Activated naive CD8-positive, alpha-beta T cell treated with anti-CD3 and anti-CD28 coated beads for 36 hours (primary cell): ENCODE results near the gene CD82. TPM values are rescaled to one million over a fixed set of nuclear protein-coding genes. Genes with fewer than 3 reads are reported as not detected.
A peak's percentile ranks its signal among the peaks of the same experiment; 100 is the strongest.
"Not testable (repeated sequence)": the region's sequence is repeated elsewhere in the genome, so short reads cannot be mapped to it uniquely, and the experiment has no call there.

Experiments
- DNase-seq: peaks from one replicate; pipeline ENCODE4 v3.0.0; 2021
- H3K27ac Mint-ChIP-seq: one replicate; pipeline ENCODE4 v1.8.0; 2022; ENCODE audit warnings: mild to moderate bottlenecking, moderate library complexity, mixed read lengths
- H3K27me3 Mint-ChIP-seq: one replicate; pipeline ENCODE4 v1.8.0; 2022; ENCODE audit warnings: mild to moderate bottlenecking, mixed read lengths
- H3K36me3 Mint-ChIP-seq: one replicate; pipeline ENCODE4 v1.8.0; 2021; ENCODE audit warnings: mild to moderate bottlenecking, mixed read lengths
- H3K4me1 Mint-ChIP-seq: one replicate; pipeline ENCODE4 v1.8.0; 2021; ENCODE audit warnings: mixed read lengths
- H3K4me3 Mint-ChIP-seq: one replicate; pipeline ENCODE4 v1.8.0; 2022; ENCODE audit warnings: mild to moderate bottlenecking, moderate library complexity, mixed read lengths
- H3K9me3 Mint-ChIP-seq: one replicate; pipeline ENCODE4 v1.8.0; 2022; ENCODE audit warnings: mixed read lengths
- total RNA-seq, 2 experiments: library from RNA; stranded (reverse); gene quantifications; one replicate each; pipeline ENCODE4 v1.2.3, GENCODE V29; 2021

Gene CD82
- total RNA-seq, 2 experiments from 2014 or later, result 339 to 343 TPM

DNA sequence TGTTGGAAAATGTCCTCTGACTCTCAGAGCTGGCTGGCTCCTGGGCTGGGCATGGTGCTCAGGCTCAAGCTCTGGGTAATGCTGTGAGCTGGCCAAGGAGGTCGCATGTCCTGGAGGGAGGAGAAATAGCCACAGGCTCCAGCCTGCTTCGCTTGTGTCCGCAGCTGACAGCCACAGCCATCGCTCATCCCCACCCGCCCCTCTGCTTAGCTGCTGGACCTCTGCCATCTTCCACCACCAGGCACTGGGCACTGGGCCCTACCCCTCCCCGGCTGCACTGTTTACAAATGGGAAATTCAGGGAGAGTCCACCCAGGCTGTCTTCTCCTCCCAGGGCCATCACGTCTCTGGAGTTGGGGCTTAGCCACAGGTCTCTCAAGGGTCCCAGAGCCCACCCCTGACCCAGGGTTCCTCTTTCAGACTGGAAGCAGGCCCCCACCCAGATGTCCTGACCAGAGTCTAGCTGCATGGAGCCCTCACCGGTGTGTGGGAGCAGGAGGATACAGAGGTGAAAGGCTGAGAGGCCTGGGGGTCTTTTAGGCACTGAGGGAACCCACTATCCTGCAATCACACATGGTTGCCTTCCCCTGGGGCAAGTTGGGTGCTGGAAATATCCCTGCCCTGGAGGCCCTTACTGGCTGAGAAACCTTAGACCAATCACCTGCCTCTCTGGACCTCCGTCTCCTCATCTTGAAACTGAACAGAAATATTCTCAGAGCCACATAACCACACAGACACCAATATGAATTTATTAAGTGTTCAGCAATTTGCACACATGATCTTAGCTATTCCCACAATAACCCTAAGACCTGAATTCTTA, 62.7 kb downstream of the CD82 start:
- Mint-ChIP-seq H3K9me3 (peaks cover 2% of the 10 kb centered on the region), H3K27ac (no peak overlapping the region), H3K4me3 (no peak overlapping the region), H3K27me3 (no peaks in the 10 kb centered on the region), H3K4me1 (peaks cover 19% of the 10 kb centered on the region), H3K36me3 (no peaks in the 10 kb centered on the region)
- DNase-seq, result no peak

DNA sequence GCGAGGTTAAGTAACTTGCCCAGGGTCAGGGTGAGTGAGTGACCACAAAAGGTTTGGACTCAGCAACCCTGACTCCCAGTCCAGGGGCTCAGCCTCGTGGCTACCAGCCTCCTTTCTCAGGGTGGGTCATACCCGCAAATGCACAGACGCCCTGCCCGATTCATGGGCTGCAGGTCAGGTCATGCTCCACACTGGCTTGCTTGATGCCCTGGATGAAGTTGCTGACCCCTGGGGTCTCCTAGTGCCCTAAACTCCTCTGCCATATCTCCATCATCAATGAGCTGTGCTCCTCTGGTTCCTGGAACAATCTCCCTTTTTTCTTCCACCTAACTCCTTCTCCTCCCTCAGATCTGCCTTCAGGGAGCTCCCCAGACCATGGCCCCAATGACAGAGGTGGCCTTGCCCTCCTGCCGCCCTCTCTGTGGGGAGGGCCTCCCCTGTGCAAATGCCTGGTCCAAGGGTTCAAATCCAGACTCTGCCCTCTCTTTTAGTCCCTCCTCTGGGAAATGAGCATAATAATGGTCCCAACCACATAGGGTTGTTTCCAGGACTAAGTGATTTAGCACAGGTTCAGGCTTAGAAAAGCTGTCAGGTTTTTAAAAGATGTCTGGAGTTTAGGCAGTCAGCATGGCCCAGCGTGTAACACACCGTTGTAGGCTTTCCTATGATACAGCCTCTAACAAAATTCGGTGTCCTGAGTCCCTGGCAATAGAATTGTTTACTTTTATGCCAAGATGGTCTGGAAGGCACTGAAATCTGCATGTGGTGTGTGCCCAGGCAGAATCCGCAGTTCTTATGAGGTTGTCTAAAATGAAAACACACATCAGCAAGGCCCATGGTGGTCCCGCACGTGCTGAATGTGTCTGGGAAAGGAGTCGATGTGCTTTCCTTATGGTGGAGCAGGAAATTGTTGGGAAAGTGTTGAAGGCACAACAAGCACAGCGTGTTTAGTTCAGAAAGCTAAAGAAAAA, 63.6 kb downstream of the CD82 start:
- Mint-ChIP-seq H3K27ac (no peak overlapping the region), H3K4me1 (peaks cover 12% of the 10 kb centered on the region), H3K27me3 (peaks cover 8% of the 10 kb centered on the region), H3K9me3 (peaks cover 2% of the 10 kb centered on the region), H3K4me3 (no peak overlapping the region), H3K36me3 (no peaks in the 10 kb centered on the region)
- DNase-seq, result no peak

DNA sequence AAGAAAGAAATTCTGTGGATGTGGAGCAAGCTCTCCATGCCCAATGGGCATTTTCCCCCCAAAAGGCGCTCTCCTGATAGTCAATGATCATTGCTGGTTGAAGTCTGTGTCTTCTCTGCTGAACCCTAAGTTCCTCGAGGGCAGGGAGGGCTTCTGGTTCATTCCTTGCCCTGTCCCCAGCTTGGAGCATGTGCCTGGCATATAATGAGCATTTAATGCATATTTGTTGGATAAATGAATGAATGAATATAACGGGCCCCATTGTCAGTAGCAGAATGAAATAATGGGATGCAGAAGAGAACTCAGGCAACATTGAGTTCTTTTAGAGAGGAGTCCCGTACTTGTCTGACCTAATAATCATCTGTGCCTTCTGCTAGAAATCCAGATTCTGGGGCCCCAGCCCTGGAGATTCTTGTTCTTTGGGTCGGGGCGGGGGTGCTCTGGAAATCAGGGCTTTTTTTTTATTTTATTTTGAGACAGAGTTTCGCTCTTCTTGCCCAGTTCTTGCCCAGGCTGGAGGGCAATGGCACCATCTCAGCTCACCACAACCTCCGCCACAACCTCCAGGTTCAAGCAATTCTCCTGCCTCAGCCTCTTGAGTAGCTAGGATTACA, 64.4 kb downstream of the CD82 start:
- Mint-ChIP-seq H3K36me3 (no peaks in the 10 kb centered on the region), H3K4me1 (peaks cover 11% of the 10 kb centered on the region), H3K4me3 (no peak overlapping the region), H3K9me3 (peaks cover 2% of the 10 kb centered on the region), H3K27me3 (peaks cover 10% of the 10 kb centered on the region), H3K27ac (no peak overlapping the region)
- DNase-seq, result no peak

- Mint-ChIP-seq H3K36me3 (no peaks in the 10 kb centered on the region), H3K9me3 (peaks cover 2% of the 10 kb centered on the region), H3K27me3 (peaks cover 14% of the 10 kb centered on the region), H3K27ac (no peak overlapping the region), H3K4me1 (peaks cover 9% of the 10 kb centered on the region), H3K4me3 (no peak overlapping the region)
- no peak for DNase-seq
Measured at GRCh38 chr11:44630511-44631210, 65.2 kb downstream of the CD82 start.

DNA sequence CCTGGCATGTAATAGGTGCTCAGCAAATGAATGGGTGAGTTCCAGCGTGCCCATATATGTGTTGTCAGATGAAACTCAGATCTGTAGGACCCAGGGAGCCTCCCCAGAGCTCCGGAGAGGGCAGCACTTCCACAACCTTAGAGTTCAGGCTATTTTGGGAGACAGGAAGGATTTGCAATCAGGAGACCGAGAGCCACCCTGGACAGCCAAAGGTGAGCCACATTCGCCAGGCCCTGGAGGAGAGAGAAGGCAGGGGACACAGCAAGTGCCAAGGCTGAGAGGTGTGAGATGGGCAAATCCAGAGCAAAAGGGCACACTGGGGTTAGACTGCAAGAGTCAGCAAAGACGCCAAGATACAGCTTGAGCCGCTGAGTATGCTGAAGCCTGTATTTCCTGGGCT, 66.4 kb downstream of the CD82 start:
- Mint-ChIP-seq H3K4me1 (peaks cover 7% of the 10 kb centered on the region), H3K4me3 (no peak overlapping the region), H3K27me3 (peaks cover 16% of the 10 kb centered on the region), H3K27ac (no peak overlapping the region), H3K36me3 (no peaks in the 10 kb centered on the region), H3K9me3 (no peaks in the 10 kb centered on the region)
- no peak for DNase-seq

- Mint-ChIP-seq H3K27ac (no peak overlapping the region), H3K36me3 (no peaks in the 10 kb centered on the region), H3K27me3 (peaks cover 20% of the 10 kb centered on the region), H3K4me1 (peaks cover 7% of the 10 kb centered on the region), H3K9me3 (no peaks in the 10 kb centered on the region), H3K4me3 (no peak overlapping the region)
- peak; percentile 32 for DNase-seq
Measured at GRCh38 chr11:44632466-44633123, 67.1 kb downstream of the CD82 start.

DNA sequence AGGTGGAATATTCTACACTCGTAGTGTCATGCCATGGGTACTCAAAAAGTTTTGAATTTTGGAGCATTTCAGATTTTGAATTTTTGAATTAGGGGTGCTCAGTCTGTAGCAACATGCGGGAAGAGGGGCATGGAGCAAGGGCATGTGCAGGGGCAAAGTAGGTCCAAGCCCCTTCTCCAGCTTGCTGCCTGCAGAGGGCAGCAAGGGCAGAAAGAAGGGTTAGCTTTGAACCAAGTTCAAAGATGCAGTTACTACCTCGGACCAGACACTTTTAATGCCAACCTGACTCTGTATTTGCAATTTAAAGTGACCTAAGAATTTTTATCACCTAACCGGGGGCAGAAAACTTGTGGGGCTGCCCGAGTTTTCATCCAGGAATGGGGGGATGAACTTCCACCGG, 68.2 kb downstream of the CD82 start:
- Mint-ChIP-seq H3K27ac (no peak overlapping the region), H3K4me1 (peaks cover 7% of the 10 kb centered on the region), H3K4me3 (no peak overlapping the region), H3K36me3 (no peaks in the 10 kb centered on the region), H3K9me3 (no peaks in the 10 kb centered on the region), H3K27me3 (peaks cover 20% of the 10 kb centered on the region)
- DNase-seq, result no peak

DNA sequence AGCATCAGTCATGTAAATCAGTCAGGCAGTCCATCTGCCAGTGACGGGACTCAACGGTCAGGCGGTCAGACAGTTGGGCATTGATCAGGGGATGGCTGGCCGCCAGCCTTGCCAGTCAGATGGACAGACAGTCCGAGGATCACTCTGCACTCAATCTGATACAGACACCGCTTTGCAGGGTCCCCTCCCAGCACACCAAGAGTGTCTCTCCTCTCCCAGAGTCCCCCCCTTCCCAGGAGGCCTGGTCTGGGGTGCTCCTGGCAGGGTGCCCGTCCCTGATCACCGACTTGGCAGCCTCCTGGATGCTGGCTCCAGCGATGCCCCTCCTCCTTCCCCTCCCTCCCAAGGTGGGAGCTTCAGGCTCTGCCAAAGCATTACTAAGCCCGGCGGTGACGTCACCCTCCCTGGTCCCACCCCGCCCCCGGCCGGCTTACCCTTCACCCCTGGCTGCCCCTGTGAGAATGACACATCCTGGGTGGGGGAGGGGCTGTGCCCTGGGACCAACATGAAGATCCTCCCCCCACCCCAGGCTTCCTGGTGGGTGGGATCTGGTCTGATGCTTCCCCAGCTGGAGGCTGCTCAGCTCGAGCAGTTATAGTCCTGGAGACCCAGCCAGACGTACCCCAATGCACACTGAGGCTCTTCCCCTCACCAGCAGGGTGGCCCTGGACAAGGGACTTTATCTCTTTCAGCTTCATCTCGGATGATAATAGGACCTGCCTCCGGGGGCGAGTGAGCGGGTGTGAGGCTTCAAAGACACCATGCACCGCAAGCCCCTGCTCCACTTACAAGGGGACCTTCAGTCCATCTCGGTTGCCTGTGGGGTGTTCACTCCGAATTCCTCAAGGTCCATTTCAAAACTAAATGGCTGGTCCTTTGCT, 69.2 kb downstream of the CD82 start:
- peaks cover 20% of the 10 kb centered on the region for H3K27me3 Mint-ChIP-seq
- peaks cover 7% of the 10 kb centered on the region for H3K4me1 Mint-ChIP-seq
- no peak for DNase-seq
- H3K9me3 Mint-ChIP-seq, result no peaks in the 10 kb centered on the region
- no peak overlapping the region for H3K27ac Mint-ChIP-seq
- H3K4me3 Mint-ChIP-seq, result no peak overlapping the region
- H3K36me3 Mint-ChIP-seq, result no peaks in the 10 kb centered on the region

DNA sequence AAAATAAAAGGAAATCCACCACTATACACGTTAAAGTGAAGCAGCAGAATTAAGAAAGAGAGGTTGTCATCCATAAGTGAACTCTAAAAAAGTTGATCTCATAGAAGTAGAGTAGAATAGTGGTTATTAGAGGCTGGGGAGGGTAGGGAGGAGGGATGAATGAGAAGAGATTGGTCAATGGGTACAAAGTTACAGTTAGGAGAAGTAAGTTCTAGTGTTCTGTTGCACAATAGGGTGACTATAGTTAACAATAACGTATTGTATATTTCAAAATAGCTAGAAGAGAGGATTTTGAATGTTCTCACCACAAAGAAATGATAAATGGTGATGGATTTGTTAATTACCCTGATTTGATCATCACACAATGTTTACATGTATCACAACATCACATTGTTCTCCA, 72.0 kb downstream of the CD82 start:
- H3K9me3 Mint-ChIP-seq, result peaks cover 7% of the 10 kb centered on the region
- H3K27me3 Mint-ChIP-seq, result peaks cover 20% of the 10 kb centered on the region
- peaks cover 4% of the 10 kb centered on the region for H3K4me1 Mint-ChIP-seq
- DNase-seq, result no peak
- H3K27ac Mint-ChIP-seq, result no peak overlapping the region
- no peaks in the 10 kb centered on the region for H3K36me3 Mint-ChIP-seq
- no peak overlapping the region for H3K4me3 Mint-ChIP-seq

- Mint-ChIP-seq H3K27me3 (peaks cover 20% of the 10 kb centered on the region), H3K27ac (no peak overlapping the region), H3K4me1 (no peaks in the 10 kb centered on the region), H3K36me3 (peaks cover 5% of the 10 kb centered on the region), H3K9me3 (peaks cover 11% of the 10 kb centered on the region), H3K4me3 (no peak overlapping the region)
- DNase-seq, result no peak
Measured at GRCh38 chr11:44638032-44638431, 72.6 kb downstream of the CD82 start.

DNA sequence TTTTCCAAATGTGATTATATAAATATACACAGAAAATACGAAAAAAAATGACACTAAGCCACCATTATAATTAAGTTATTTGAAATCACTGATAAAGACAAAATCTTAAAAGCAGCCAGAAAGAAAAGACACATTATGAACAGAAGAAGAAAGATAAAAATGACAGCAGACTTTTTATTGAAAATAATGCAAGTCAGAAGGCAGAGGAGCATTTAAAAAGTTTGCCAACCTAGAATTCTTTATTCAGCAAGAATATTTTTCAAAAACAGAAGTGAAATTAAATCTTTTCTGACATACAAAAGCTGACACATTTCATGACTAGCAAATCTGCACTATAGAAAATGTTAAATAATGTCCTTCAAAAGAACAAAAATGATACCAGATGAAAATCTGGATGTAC, 77.8 kb downstream of the CD82 start:
- Mint-ChIP-seq H3K4me3 (no peak overlapping the region), H3K9me3 (peaks cover 26% of the 10 kb centered on the region), H3K4me1 (no peaks in the 10 kb centered on the region), H3K36me3 (peaks cover 10% of the 10 kb centered on the region), H3K27ac (no peak overlapping the region), H3K27me3 (peaks cover 21% of the 10 kb centered on the region)
- no peak for DNase-seq

- H3K9me3 Mint-ChIP-seq, result peaks cover 26% of the 10 kb centered on the region
- H3K4me1 Mint-ChIP-seq, result no peaks in the 10 kb centered on the region
- peaks cover 25% of the 10 kb centered on the region for H3K27me3 Mint-ChIP-seq
- H3K4me3 Mint-ChIP-seq, result no peak overlapping the region
- no peak overlapping the region for H3K27ac Mint-ChIP-seq
- H3K36me3 Mint-ChIP-seq, result peaks cover 10% of the 10 kb centered on the region
- no peak for DNase-seq
Measured at GRCh38 chr11:44645827-44646226, 80.4 kb downstream of the CD82 start.

GRCh38 chr11:44647255-44647955, 81.9 kb downstream of the CD82 start:
- not testable (repeated sequence) for H3K4me1 Mint-ChIP-seq, DNase-seq, H3K27ac Mint-ChIP-seq, H3K36me3 Mint-ChIP-seq, H3K4me3 Mint-ChIP-seq
- Mint-ChIP-seq H3K9me3 (peaks cover 19% of the 10 kb centered on the region), H3K27me3 (peaks cover 37% of the 10 kb centered on the region)
